HPDE6-E6E7 (cell line): ENCODE data around the gene SGCA.

Source experiments
- DNase-seq: peaks from one replicate; pipeline ENCODE4 v3.0.0; 2011; ENCODE audit warnings: missing footprints; ENCODE audit errors: extremely low spot score

SGCA gene

GRCh38 chr17:50181591-50182560, 16.1 kb downstream of the SGCA start:
- no peak for DNase-seq

DNA sequence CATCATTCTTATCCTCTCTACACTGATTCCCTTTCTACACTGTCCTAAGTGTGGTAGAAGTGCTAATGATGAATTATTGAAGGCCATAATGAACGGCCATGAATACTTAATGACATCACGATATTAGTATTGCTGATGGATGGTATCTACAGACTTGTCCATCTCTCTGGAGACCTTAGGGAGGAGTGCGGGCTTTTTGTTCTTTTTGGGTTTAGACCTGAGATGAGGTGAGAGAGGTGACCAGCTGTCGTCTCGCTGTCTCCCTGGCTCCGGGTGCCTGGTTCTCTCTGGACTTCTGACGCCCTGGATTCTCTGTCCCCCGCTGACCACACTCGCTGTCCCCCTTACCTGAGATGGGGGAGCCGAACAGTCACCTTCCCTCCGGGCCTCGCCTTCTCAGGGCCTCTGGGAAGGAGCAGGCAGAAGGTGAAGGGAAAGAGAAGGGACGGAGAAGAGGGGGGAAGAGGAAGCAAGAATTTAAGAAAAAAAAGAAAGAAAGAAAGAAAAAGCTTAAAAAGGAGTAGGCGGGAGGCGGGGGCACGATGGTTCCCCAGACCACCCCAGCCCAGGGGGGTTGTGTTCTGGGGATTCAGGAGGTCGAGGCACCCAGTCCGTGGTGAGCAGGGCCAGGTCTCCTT, 17.1 kb downstream of the SGCA start:
- no peak for DNase-seq

DNA sequence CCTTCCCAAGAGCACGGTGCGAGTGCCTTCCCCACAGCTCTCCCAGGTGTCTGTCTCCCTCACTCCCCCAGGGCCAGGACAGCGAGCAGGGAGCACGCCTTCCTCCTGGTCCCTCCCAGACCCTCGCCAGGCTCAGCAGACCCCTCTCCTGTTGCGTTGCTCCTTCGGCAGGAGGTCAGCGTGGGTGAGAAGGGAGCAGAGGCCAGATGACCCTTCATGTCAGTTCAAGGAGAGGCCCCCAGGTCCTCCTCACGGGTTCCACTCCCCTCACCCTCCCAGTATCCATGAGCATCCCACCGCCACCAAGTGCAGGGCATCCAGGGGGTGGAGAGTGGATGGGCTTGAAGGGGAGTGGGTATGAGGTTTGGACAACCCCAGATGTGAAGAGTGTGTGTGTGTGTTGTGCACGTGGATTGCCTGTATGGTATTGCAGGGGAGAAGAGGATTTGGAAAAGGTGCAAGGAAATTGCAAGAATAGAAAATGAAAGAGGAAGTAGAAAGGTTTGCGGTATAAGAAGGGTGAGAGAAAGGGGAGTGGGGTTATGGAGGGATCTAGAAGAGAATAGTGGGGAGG, 17.7 kb downstream of the SGCA start:
- no peak for DNase-seq

- DNase-seq = no peak
Measured at GRCh38 chr17:50184064-50184463, 18.3 kb downstream of the SGCA start.

DNA sequence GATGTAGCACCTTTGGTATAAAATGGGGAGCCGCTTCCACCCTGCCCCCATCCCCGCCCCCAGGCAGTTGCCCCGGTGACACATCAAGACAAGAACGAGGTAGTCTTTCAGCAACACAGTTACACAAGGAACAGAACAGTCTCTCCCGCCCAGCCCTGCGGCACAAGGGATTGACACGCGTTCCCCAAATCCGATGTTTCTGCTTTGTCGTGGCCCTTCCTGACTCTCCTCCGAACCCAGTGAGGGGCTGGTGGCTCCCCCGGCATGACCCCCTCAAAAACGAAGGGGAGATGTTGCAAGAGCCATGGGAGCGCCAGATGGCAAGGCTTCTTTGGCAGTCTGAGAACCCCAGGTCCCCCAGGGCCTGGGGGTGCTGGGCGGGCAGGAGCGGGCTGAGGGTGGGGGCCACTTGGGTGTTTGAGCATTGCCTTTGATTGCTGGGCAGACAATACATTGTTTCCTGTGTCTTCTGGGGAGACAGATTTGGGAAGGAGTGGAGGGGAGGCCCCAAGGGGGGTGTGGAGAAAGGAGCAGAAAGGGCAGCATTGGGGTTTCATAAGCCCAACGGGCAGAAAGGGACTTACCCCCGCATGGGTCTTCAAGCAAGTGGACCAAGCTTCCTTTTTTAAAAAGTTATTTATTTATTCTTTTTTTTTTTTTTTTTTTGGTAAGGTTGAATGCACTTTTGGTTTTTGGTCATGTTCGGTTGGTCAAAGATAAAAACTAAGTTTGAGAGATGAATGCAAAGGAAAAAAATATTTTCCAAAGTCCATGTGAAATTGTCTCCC, 19.0 kb downstream of the SGCA start:
- peak; percentile 83 for DNase-seq

- DNase-seq = no peak
Measured at GRCh38 chr17:50185631-50186471, 20.0 kb downstream of the SGCA start.

- no peak for DNase-seq
Measured at GRCh38 chr17:50186661-50187393, 21.0 kb downstream of the SGCA start.

GRCh38 chr17:50187394-50187725, 21.6 kb downstream of the SGCA start:
- DNase-seq = no peak

DNA sequence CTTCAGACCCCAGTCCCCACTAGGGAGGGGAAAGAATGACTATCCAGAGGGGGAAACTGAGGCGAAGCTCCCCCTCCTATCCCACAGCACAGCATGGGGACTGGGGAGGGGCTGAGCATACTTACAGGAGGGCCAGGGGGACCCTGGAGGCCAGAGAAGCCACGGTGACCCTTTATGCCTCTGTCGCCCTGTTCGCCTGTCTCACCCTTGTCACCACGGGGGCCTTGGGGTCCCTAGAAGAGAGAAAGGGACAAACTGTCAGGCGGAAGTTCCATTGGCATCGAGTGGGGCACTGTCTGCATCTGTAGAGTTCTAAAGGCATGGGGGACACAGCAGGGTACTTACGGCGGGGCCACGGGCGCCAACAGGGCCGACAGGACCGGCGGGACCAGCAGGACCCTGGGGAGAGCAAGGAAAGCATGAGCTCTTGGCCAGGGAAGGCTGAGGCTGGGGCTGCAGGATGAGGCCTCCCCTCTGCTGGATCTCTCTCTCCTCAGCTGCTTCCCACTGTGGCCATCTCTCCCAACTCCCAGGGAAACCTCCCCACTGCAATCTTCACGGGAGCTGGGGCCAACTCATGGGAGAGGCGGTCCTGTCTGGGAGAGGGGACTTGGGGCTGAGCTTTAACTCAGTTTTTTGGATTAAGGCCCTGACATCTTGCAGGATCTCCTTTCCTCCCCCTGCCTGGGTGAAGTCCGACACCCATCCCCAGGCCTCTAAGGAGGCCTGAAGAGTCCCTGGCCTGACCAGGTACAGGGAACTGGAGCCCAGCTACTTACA, 22.1 kb downstream of the SGCA start:
- no peak for DNase-seq

GRCh38 chr17:50188531-50188920, 22.7 kb downstream of the SGCA start:
- DNase-seq = no peak

DNA sequence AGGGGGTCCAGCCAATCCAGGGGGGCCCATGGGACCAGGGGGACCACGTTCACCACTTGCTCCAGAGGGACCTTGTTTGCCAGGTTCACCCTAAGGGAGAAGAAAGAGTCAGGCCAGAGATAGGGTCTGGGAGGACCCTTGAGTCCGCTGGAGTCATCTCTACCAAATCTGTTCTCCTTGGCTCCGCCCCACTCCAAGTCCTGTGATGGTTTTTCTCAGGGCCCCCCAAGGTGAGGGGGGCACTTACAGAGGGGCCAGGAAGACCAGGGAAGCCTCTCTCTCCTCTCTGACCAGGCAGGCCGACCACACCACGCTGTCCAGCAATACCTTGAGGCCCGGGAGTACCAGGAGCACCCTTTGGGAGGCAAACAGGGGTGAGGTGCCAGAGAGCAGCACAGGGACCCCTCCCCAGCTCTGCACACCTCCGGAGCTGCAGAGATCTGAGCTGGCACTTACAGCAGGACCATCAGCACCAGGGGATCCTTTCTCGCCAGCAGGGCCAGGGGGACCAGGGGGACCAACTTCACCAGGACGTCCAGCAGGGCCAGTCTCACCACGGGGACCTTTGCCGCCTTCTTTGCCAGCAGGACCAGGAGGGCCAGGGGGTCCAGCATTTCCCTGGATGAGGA, 23.2 kb downstream of the SGCA start:
- DNase-seq = no peak

GRCh38 chr17:50189550-50190292, 23.9 kb downstream of the SGCA start:
- DNase-seq = no peak

- no peak for DNase-seq
Measured at GRCh38 chr17:50190293-50190602, 24.4 kb downstream of the SGCA start.

DNA sequence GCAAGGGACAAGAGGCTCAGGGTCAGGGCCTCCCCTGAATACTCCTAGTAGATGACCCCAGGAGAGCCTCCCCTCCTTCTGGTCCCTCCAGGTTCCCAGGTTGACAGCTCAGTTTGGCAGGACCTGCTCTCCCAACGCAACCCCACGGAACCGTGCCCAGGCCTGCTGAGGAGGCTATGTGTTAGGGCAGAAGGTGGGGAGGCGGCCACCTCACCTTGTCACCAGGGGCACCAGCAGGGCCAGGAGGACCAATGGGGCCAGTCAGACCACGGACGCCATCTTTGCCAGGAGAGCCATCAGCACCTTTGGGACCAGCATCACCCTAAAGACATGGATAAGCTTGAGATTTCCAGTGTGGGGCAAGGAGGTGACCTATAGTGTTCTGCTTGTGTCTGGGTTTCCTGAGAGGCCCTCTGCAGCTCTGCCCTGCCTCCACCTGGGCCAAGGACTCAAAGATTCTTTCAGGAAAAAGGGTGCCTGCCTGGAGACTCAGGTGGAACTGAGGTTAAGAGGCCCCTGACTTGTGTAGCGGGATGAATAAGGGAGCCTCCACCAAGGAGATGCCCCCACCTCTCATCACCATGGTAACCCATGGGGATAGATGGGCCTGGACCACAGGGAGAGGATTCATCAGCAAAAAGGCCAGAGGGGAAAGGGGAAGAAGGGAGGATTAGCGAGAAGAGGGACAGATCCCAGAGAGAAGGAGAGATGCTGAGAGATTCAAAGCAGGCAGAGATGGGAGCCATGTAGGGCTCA, 25.0 kb downstream of the SGCA start:
- DNase-seq = no peak

DNA sequence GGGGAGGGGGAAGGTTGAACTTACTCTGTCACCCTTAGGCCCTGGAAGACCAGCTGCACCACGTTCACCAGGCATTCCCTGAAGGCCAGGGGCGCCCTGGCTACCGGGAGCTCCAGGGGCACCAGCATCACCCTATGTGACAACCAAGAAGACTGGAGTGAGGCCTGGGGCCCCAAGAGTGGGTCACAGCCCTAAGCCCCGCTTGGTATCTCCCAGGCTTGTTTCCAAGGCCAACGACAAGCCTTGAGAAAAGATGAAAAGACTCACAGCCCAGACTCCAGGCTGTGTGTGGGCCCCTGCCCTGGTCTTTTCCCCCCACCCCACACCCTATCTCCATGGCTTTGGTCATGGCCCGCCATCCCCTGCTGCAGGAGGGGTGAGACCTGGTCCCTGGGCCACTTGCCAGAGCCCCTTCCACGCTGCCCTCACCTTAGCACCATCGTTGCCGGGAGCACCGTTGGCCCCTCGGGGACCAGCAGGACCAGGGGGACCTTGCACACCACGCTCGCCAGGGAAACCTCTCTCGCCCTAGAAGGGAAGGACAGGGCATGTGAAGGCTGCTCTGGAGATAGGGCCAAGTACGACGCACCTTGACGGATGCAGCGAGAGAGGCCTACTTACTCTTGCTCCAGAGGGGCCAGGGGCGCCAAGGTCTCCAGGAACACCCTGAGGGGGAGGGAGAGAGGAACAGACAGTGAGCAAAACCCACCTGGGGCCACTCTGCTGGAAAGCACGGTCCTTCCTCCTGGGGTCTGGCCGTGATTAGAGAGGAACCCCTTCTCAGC, 25.7 kb downstream of the SGCA start:
- DNase-seq = no peak

DNA sequence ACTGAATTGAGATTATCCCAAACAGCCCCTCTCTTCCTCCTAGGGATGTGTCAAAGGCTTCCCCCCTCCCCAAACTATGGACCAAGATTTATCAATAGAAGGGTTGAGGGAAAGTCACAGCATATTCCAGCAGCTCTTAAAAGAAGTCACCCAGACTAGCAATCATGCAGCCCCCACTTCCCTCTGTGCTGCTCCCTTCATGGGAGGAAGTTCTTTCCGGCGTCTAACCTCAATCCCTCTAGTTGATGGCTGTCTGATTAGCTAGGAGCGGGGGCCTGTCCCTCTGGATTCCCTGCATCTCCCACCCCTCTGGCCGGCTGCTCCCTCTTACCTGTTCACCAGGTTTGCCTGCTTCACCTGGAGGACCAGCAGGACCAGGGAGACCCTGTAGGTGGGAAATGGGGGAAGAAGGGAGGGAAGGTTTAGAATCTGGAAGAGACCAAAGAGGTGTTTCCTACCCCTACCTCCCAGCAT, 26.4 kb downstream of the SGCA start:
- DNase-seq = no peak
